Mesothelial cell of epicardium (in vitro differentiated cells): ENCODE data around the gene IGF2R. TPM values are rescaled to one million over a fixed set of nuclear protein-coding genes. Genes with fewer than 3 reads are reported as not detected.
"Not testable (repeated sequence)": the region's sequence is repeated elsewhere in the genome, so short reads cannot be mapped to it uniquely, and the experiment has no call there.

Experiments
- DNase-seq, 2 experiments: peaks; one replicate each; pipeline ENCODE4 v3.0.0; 2021; ENCODE audit warnings: low spot score in 2 of 2; ENCODE audit not compliant: unreplicated experiment in 2 of 2
- H3K27ac Mint-ChIP-seq: 2 replicates; pipeline ENCODE4 v1.8.0; 2021; ENCODE audit warnings: mixed read lengths
- H3K27me3 Mint-ChIP-seq: 2 replicates; pipeline ENCODE4 v1.8.0; 2021; ENCODE audit warnings: low read depth, mixed read lengths
- H3K36me3 Mint-ChIP-seq: 2 replicates; pipeline ENCODE4 v1.8.0; 2021; ENCODE audit warnings: mixed read lengths
- H3K4me1 Mint-ChIP-seq: 2 replicates; pipeline ENCODE4 v1.8.0; 2021; ENCODE audit warnings: mixed read lengths
- H3K4me3 Mint-ChIP-seq: 2 replicates; pipeline ENCODE4 v1.8.0; 2021; ENCODE audit warnings: mild to moderate bottlenecking, moderate library complexity, mixed read lengths
- H3K9me3 Mint-ChIP-seq: 2 replicates; pipeline ENCODE4 v1.8.0; 2021; ENCODE audit warnings: mixed read lengths
- CTCF ChIP-seq: fragments of 200-600 bp; sonication (generic); IDR thresholded peaks from one replicate; pipeline ENCODE4 v1.5.0; 2021; ENCODE audit warnings: antibody characterized with exemption; ENCODE audit not compliant: unreplicated experiment
- total RNA-seq: library from RNA; stranded (reverse); gene quantifications from 3 replicates; pipeline ENCODE4 v1.2.1, GENCODE V29; 2021

IGF2R gene
- total RNA-seq, 1 donor from 2014 or later, result 112 TPM

GRCh38 chr6:159961528-159961927 lies 7.4 kb upstream of the IGF2R start:
- Mint-ChIP-seq H3K9me3 (no peaks in the 10 kb centered on the region), H3K27me3 (peaks cover 52% of the 10 kb centered on the region), H3K4me3 (no peak overlapping the region), H3K4me1 (peaks cover 6% of the 10 kb centered on the region), H3K36me3 (no peaks in the 10 kb centered on the region), H3K27ac (no peak overlapping the region)
- no peak for TF ChIP-seq CTCF
- DNase-seq, result no peak

GRCh38 chr6:159963111-159963510 lies 5.8 kb upstream of the IGF2R start:
- peaks cover 61% of the 10 kb centered on the region for H3K27me3 Mint-ChIP-seq
- H3K4me3 Mint-ChIP-seq, result no peak overlapping the region
- H3K36me3 Mint-ChIP-seq, result no peaks in the 10 kb centered on the region
- peaks cover 6% of the 10 kb centered on the region for H3K4me1 Mint-ChIP-seq
- TF ChIP-seq CTCF, result no peak
- no peaks in the 10 kb centered on the region for H3K9me3 Mint-ChIP-seq
- H3K27ac Mint-ChIP-seq, result no peak overlapping the region
- DNase-seq, result no peak

GRCh38 chr6:159964046-159964445 lies 4.8 kb upstream of the IGF2R start:
- Mint-ChIP-seq H3K9me3 (no peaks in the 10 kb centered on the region), H3K4me1 (peaks cover 6% of the 10 kb centered on the region), H3K27ac (no peak overlapping the region), H3K4me3 (no peak overlapping the region), H3K27me3 (peaks cover 61% of the 10 kb centered on the region), H3K36me3 (no peaks in the 10 kb centered on the region)
- DNase-seq, result no peak
- no peak for TF ChIP-seq CTCF

GRCh38 chr6:159966339-159966738 lies 2.5 kb upstream of the IGF2R start:
- Mint-ChIP-seq H3K4me3 (no peak overlapping the region), H3K27ac (no peak overlapping the region), H3K36me3 (no peaks in the 10 kb centered on the region), H3K27me3 (peaks cover 57% of the 10 kb centered on the region), H3K9me3 (no peaks in the 10 kb centered on the region), H3K4me1 (peaks cover 13% of the 10 kb centered on the region)
- DNase-seq, result no peak
- peak; percentile 22 for TF ChIP-seq CTCF

- Mint-ChIP-seq H3K36me3 (no peaks in the 10 kb centered on the region), H3K27me3 (peaks cover 52% of the 10 kb centered on the region), H3K27ac (no peak overlapping the region), H3K4me1 (peaks cover 16% of the 10 kb centered on the region), H3K9me3 (no peaks in the 10 kb centered on the region), H3K4me3 (no peak overlapping the region)
- no peak for TF ChIP-seq CTCF
- DNase-seq, result no peak
These were observed 1.9 kb upstream of the IGF2R start for GRCh38 chr6:159966981-159967380.

- H3K27ac Mint-ChIP-seq, DNase-seq, H3K36me3 Mint-ChIP-seq, H3K9me3 Mint-ChIP-seq: not testable (repeated sequence)
- H3K4me3 Mint-ChIP-seq, result peak overlapping the region; percentile 84
- peaks cover 22% of the 10 kb centered on the region for H3K4me1 Mint-ChIP-seq
- peaks cover 46% of the 10 kb centered on the region for H3K27me3 Mint-ChIP-seq
These were observed 1.3 kb upstream of the IGF2R start for GRCh38 chr6:159967621-159968020.
